ENCODE data around the gene NDUFB4.

NDUFB4 gene

GRCh38 chr3:120641696-120642246 lies 45.6 kb downstream of the NDUFB4 start:
- no peak for DNase-seq

DNA sequence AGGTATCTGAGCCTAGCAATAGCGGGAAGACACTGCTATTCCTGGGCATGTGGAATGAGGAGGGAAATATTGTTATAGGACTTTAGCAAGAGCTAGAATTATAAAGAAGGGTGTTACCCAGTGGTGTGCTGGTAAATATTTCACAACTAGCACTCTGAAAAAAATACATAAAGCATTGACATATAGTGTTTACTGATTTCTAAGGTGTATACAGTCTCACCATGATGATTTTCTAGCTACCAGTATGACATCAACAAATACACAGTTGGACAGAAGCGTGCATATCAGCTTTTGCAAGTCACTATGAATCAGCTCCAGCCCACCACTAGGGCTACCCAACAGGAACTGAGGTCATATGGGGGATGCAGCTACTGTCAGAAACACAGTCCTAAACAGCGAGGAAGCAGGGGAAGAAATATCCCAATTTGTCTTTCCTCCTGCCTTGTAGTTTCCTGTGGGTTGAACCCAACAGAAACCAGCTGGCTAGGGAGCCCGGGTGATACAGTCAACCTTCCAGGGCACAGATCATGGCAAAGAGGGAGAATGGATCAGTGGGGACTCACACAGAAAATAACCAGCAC lies 46.3 kb downstream of the NDUFB4 start:
- DNase-seq: no peak

GRCh38 chr3:120645083-120645845 lies 49.1 kb downstream of the NDUFB4 start:
- no peak for DNase-seq

DNA sequence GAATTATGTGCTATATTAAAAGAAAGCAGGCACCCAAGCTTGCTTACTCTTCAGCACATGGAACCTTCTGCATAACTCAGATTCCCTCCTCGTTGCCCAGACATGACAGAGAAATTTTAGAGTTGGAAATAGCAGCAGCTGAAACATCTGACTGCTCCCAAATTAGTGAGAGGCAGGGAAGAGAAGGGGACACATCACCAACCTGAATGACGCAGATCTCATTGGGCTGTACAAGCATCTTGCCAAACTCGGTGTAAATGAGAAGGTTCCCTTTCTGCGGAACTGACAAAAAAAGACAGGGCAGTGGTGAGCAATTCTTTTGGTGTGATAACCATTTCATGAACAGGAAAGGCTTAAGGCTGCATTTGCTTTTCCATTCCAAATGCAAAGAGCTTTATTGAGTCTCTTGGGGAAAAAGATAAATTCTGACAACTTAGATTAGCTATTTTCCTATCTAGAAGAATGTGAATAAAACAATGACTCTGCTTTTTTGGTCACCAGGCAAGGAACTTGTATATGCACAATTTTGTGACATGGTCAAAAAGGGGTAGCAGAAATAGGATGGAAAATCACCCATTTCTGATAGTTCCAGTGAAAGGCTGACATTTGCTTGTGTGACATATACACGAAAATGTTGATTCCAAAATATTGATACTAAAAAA lies 50.8 kb downstream of the NDUFB4 start:
- DNase-seq: no peak

GRCh38 chr3:120648290-120648689 lies 52.2 kb downstream of the NDUFB4 start:
- DNase-seq: no peak

DNA sequence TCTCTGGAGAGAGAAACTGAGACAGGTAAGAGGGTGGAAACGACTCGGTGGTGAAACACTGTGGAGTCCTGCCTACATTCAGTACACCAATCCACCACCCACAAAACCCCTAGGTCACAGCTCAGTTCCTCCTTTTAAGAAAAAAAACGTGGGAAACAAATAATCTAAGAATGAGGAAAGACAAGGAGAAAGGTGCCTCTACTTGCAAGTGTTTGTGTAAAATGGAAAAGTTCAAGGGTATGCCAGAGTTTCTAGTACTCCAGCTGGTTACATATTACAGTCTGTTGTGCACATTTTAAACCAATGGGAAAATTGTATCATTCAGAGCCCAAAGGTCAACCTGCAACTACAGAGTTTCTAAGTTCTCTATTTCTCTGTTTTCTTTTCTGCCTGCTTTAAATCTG lies 53.7 kb downstream of the NDUFB4 start:
- DNase-seq: no peak

GRCh38 chr3:120650311-120650710 lies 54.2 kb downstream of the NDUFB4 start:
- no peak for DNase-seq
